ENCODE data around the gene GNS. TPM values are rescaled to one million over a fixed set of nuclear protein-coding genes. Genes with fewer than 3 reads are reported as not detected.

GNS gene
- polyA plus RNA-seq, 2 of the 4 experiments (the other 2 are of a cell fraction) = 54.3 to 109 TPM

GRCh38 chr12:64808110-64808509 is 48.9 kb upstream of the GNS start:
- TF ChIP-seq FOXS1 (CRISPR knock-in tag; IDR thresholded peaks at IDR 0.05) = no peak
- TF ChIP-seq, protein P1, sequence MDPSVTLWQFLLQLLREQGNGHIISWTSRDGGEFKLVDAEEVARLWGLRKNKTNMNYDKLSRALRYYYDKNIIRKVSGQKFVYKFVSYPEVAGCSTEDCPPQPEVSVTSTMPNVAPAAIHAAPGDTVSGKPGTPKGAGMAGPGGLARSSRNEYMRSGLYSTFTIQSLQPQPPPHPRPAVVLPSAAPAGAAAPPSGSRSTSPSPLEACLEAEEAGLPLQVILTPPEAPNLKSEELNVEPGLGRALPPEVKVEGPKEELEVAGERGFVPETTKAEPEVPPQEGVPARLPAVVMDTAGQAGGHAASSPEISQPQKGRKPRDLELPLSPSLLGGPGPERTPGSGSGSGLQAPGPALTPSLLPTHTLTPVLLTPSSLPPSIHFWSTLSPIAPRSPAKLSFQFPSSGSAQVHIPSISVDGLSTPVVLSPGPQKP (IDR thresholded peaks at IDR 0.05; ENCODE audit: low read depth, low read length) = no peak
- TF ChIP-seq KDM5A (IDR thresholded peaks at IDR 0.05) = no peak
- TF ChIP-seq CBX8 (IDR thresholded peaks at IDR 0.05) = no peak
- no peak for TF ChIP-seq HOXB13 (CRISPR knock-in tag; IDR thresholded peaks at IDR 0.05; ENCODE audit: low read depth)
- TF ChIP-seq JUN (IDR thresholded peaks at IDR 0.05) = no peak
- TF ChIP-seq, protein P2, sequence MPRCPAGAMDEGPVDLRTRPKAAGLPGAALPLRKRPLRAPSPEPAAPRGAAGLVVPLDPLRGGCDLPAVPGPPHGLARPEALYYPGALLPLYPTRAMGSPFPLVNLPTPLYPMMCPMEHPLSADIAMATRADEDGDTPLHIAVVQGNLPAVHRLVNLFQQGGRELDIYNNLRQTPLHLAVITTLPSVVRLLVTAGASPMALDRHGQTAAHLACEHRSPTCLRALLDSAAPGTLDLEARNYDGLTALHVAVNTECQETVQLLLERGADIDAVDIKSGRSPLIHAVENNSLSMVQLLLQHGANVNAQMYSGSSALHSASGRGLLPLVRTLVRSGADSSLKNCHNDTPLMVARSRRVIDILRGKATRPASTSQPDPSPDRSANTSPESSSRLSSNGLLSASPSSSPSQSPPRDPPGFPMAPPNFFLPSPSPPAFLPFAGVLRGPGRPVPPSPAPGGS (IDR thresholded peaks at IDR 0.05) = no peak
- TF ChIP-seq, protein P3, sequence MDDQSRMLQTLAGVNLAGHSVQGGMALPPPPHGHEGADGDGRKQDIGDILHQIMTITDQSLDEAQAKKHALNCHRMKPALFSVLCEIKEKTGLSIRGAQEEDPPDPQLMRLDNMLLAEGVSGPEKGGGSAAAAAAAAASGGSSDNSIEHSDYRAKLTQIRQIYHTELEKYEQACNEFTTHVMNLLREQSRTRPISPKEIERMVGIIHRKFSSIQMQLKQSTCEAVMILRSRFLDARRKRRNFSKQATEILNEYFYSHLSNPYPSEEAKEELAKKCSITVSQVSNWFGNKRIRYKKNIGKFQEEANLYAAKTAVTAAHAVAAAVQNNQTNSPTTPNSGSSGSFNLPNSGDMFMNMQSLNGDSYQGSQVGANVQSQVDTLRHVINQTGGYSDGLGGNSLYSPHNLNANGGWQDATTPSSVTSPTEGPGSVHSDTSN (IDR thresholded peaks at IDR 0.05) = no peak
- TF ChIP-seq SMC3 (IDR thresholded peaks at IDR 0.05) = no peak
- no peak for TF ChIP-seq FOSL2 (IDR thresholded peaks at IDR 0.05)
- TF ChIP-seq FOSL2 (CRISPR knock-in tag; IDR thresholded peaks at IDR 0.05) = no peak
- TF ChIP-seq RCOR1 (IDR thresholded peaks at IDR 0.05; ENCODE audit: low read depth, low read length) = no peak
- TF ChIP-seq SREBF2 (IDR thresholded peaks at IDR 0.05) = no peak
- no peak for TF ChIP-seq CBX2 (IDR thresholded peaks at IDR 0.05; ENCODE audit: borderline replicate concordance, low read depth)
- TF ChIP-seq CTCF (IDR thresholded peaks at IDR 0.05) = no peak
- no peak for TF ChIP-seq HDAC2 (IDR thresholded peaks at IDR 0.05)
- no peak for TF ChIP-seq PHF8 (IDR thresholded peaks at IDR 0.05; ENCODE audit: borderline replicate concordance, low read depth)
- no peak for TF ChIP-seq CEBPB (IDR thresholded peaks at IDR 0.05)
- no peak overlapping the region for H3K4me2 ChIP-seq
- CTCF ChIA-PET = interaction anchor here (0.5 to 1.0 kb wide), 4 partner anchors 10 to 83 kb away, joined by 3 to 4 read pairs (median 4); no protein-coding TSS in a partner anchor
- 47% methylated on average over 5 of the region's 5 CpGs for WGBS (ENCODE audit: missing lambda C conversion rate)
- ATAC-seq = no peak
- H3K4me3 ChIP-seq = no peak overlapping the region
- H3K27ac ChIP-seq = no peak overlapping the region
- DNase-seq (ENCODE audit: low read depth in 1 of 2, low spot score in 1 of 2) = no peak
- POLR2A ChIA-PET = no interaction called here
- FAIRE-seq = no peak
- no peaks in the 10 kb centered on the region for H3K9me3 ChIP-seq
- peaks cover 29% of the 10 kb centered on the region for H3K4me1 ChIP-seq

- peak in 1 of 2 experiments; percentile 33 for DNase-seq (ENCODE audit: low read depth in 1 of 2, low spot score in 1 of 2)
- ATAC-seq = no peak; a peak in 1 of 6 replicates
- TF ChIP-seq JUNB (IDR thresholded peaks at IDR 0.05) = 0 out of 2 replicates have a peak, but pooled peaks have one; percentile 27
- TF ChIP-seq PHF8 (IDR thresholded peaks at IDR 0.05; ENCODE audit: borderline replicate concordance, low read depth) = no peak
- no peak for TF ChIP-seq BHLHE40 (IDR thresholded peaks at IDR 0.05; ENCODE audit: low read depth, low read length)
- no peak for TF ChIP-seq NPAS2 (CRISPR knock-in tag; IDR thresholded peaks at IDR 0.05; ENCODE audit: borderline replicate concordance)
- peak overlapping the region; percentile 42 for H3K4me2 ChIP-seq
- H3K9me3 ChIP-seq = no peaks in the 10 kb centered on the region
- 50% methylated on average over 7 of the region's 7 CpGs for WGBS (ENCODE audit: missing lambda C conversion rate)
- peak overlapping the region in 1 of 2 experiments; percentile 6; a peak in 1 of 6 replicates for H3K27ac ChIP-seq
- CTCF ChIA-PET = interaction anchor here (0.8 to 1.7 kb wide), 5 partner anchors 9 to 426 kb away, joined by 3 to 8 read pairs (median 3); no protein-coding TSS in a partner anchor
- FAIRE-seq = no peak
- no peak overlapping the region for H3K4me3 ChIP-seq
- peaks cover 29% of the 10 kb centered on the region for H3K4me1 ChIP-seq
- POLR2A ChIA-PET = no interaction called here
Measured at GRCh38 chr12:64806593-64807460, 47.6 kb upstream of the GNS start.

All from A549 (cell line).